SK-N-SH (cell line): Measurements from ENCODE around the gene LILRA6.

ENCODE experiments used
- CHD2 ChIP-seq: fragments of 150-350 bp; IDR thresholded peaks from 2 replicates; pipeline ENCODE4 v1.6.1; 2018; ENCODE audit warnings: low read length; ENCODE audit not compliant: partially characterized antibody
- EP300 ChIP-seq, 2 experiments: IDR thresholded peaks; 2 replicates each; pipeline versions ENCODE4 v1.4.0 to v1.6.1; 2012; ENCODE audit warnings: borderline replicate concordance in 1 of 2, low read depth in 1 of 2, low read length in 1 of 2
- GABPA ChIP-seq: IDR thresholded peaks from 2 replicates; pipeline ENCODE4 v1.4.0; 2012; ENCODE audit warnings: low read depth, mild to moderate bottlenecking
- GATA2 ChIP-seq: sonication (generic); formaldehyde crosslinking; IDR thresholded peaks from 2 replicates; pipeline ENCODE4 v1.5.0; 2020; ENCODE audit warnings: mild to moderate bottlenecking, missing genetic modification reagents
- NRF1 ChIP-seq: IDR thresholded peaks from 2 replicates; pipeline ENCODE4 v1.6.1; 2012; ENCODE audit warnings: low read depth, mild to moderate bottlenecking, low read length
- TAF1 ChIP-seq: IDR thresholded peaks from 2 replicates; pipeline ENCODE4 v1.6.1; 2012; ENCODE audit warnings: low read depth, mild to moderate bottlenecking, low read length, moderate library complexity, borderline replicate concordance
- TF ChIP-seq, protein P1 (sequence below): fragments of 200-600 bp; sonication (generic); IDR thresholded peaks from 2 replicates; pipeline ENCODE4 v1.6.1; 2017; ENCODE audit warnings: antibody characterized with exemption, mild to moderate bottlenecking, moderate library complexity
- TF ChIP-seq, protein P2 (sequence below): IDR thresholded peaks from 2 replicates; pipeline ENCODE4 v1.4.0; 2012; ENCODE audit warnings: low read depth, borderline replicate concordance
- TF ChIP-seq, protein P3 (sequence below): IDR thresholded peaks from 2 replicates; pipeline ENCODE4 v1.4.0; 2012; ENCODE audit warnings: low read depth

DNA sequence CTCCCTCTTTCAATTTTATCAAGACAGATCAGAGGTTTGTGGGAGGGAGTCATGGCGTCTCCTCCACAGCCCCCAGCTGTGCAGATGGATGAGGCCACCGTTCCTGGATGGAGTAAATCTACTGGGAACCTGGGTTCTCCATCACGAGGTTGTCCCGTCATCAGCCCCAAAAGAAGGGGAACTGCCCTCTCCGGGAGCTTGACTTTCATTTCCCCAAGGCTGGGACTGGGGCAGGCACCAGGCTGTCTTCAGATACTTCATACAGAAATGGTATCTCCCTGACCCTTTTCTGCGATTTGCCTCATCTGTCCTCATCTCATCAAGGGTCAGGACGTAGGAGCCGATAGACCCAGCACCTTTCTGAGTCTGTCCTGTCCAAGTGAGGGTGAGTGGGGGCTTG lies 28.5 kb upstream of the LILRA6 start:
- no peak for TF ChIP-seq GABPA
- TF ChIP-seq, protein P1, sequence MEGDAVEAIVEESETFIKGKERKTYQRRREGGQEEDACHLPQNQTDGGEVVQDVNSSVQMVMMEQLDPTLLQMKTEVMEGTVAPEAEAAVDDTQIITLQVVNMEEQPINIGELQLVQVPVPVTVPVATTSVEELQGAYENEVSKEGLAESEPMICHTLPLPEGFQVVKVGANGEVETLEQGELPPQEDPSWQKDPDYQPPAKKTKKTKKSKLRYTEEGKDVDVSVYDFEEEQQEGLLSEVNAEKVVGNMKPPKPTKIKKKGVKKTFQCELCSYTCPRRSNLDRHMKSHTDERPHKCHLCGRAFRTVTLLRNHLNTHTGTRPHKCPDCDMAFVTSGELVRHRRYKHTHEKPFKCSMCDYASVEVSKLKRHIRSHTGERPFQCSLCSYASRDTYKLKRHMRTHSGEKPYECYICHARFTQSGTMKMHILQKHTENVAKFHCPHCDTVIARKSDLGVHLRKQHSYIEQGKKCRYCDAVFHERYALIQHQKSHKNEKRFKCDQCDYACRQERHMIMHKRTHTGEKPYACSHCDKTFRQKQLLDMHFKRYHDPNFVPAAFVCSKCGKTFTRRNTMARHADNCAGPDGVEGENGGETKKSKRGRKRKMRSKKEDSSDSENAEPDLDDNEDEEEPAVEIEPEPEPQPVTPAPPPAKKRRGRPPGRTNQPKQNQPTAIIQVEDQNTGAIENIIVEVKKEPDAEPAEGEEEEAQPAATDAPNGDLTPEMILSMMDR = no peak
- no peak for TF ChIP-seq NRF1
- TF ChIP-seq, protein P2, sequence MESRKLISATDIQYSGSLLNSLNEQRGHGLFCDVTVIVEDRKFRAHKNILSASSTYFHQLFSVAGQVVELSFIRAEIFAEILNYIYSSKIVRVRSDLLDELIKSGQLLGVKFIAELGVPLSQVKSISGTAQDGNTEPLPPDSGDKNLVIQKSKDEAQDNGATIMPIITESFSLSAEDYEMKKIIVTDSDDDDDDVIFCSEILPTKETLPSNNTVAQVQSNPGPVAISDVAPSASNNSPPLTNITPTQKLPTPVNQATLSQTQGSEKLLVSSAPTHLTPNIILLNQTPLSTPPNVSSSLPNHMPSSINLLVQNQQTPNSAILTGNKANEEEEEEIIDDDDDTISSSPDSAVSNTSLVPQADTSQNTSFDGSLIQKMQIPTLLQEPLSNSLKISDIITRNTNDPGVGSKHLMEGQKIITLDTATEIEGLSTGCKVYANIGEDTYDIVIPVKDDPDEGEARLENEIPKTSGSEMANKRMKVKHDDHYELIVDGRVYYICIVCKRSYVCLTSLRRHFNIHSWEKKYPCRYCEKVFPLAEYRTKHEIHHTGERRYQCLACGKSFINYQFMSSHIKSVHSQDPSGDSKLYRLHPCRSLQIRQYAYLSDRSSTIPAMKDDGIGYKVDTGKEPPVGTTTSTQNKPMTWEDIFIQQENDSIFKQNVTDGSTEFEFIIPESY = no peak
- TF ChIP-seq CHD2 = no peak
- TF ChIP-seq, protein P3, sequence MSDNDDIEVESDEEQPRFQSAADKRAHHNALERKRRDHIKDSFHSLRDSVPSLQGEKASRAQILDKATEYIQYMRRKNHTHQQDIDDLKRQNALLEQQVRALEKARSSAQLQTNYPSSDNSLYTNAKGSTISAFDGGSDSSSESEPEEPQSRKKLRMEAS = no peak
- no peak for TF ChIP-seq EP300 (IDR thresholded peaks at IDR 0.05; ENCODE audit: borderline replicate concordance in 1 of 2, low read depth in 1 of 2, low read length in 1 of 2)
- TF ChIP-seq GATA2 (CRISPR knock-in tag) = no peak
- TF ChIP-seq TAF1 = no peak
